HFFc6 (cell line): ENCODE measurements around the gene AXIN1. TPM values are rescaled to one million over a fixed set of nuclear protein-coding genes. Genes with fewer than 3 reads are reported as not detected.

ENCODE experiments used
- DNase-seq: peaks from one replicate; pipeline ENCODE4 v3.0.0-alpha.2; 2018
- H3K27ac Mint-ChIP-seq: 2 replicates; pipeline ENCODE4 v1.8.0; 2020; ENCODE audit warnings: mild to moderate bottlenecking, mixed read lengths
- H3K27me3 Mint-ChIP-seq: 2 replicates; pipeline ENCODE4 v1.8.0; 2021; ENCODE audit warnings: mild to moderate bottlenecking, moderate library complexity, mixed read lengths; ENCODE audit not compliant: insufficient read depth
- H3K36me3 Mint-ChIP-seq: 2 replicates; pipeline ENCODE4 v1.8.0; 2021; ENCODE audit warnings: low read depth, mixed read lengths
- H3K4me1 Mint-ChIP-seq: 2 replicates; pipeline ENCODE4 v1.8.0; 2020; ENCODE audit warnings: low read depth, mixed read lengths
- H3K4me3 Mint-ChIP-seq: 2 replicates; pipeline ENCODE4 v1.8.0; 2020; ENCODE audit warnings: mild to moderate bottlenecking, moderate library complexity, mixed read lengths
- H3K9me3 Mint-ChIP-seq: 2 replicates; pipeline ENCODE4 v1.8.0; 2020; ENCODE audit warnings: mild to moderate bottlenecking, mixed read lengths
- CTCF ChIP-seq: fragments of 200-600 bp; sonication (generic); IDR thresholded peaks from 2 replicates; pipeline ENCODE4 v1.5.0; 2021; ENCODE audit warnings: antibody characterized with exemption, mild to moderate bottlenecking
- total RNA-seq, 6 experiments: library from RNA; stranded (reverse); fragmentation: NEBNext Ultra II Directional; extraction: Animal tissue kit (Norgen Biotek cat#: 25700); gene quantifications; 2 replicates in 1 of 6; 3 replicates in 5 of 6; pipeline ENCODE4 v1.2.3, GENCODE V29; 2021

The AXIN1 gene
- total RNA-seq, 6 experiments from 2014 or later = 13.6 to 16.7 (median 14.7) TPM

DNA sequence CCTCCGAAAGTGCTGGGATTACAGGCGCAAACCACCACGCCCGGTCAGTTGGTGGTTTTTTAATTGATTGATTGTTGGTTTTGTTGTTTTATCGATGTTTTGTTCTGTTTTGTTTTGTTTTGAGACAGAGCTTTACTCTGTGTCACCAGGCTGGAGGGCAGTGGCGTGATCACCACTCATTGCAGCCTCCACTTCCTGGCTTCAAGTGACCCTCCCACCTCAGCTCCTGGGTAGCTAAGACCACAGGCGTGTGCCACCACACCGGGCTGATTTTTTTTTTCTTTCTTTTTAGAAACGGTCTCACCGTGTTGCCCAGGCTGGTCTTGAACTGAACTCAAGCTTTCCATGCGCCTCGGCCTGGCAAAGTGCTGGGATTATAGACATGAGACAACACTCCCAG is 105.5 kb downstream of the AXIN1 start:
- Mint-ChIP-seq H3K27ac (no peak overlapping the region), H3K36me3 (0 out of 2 replicates have a peak, but pooled peaks cover 6% of the 10 kb centered on the region), H3K27me3 (peaks cover 3% of the 10 kb centered on the region), H3K4me3 (no peak overlapping the region), H3K9me3 (no peaks in the 10 kb centered on the region), H3K4me1 (0 out of 2 replicates have a peak, but pooled peaks cover 6% of the 10 kb centered on the region)
- TF ChIP-seq CTCF = no peak
- no peak for DNase-seq

- Mint-ChIP-seq H3K4me3 (no peak overlapping the region), H3K27me3 (no peaks in the 10 kb centered on the region), H3K9me3 (no peaks in the 10 kb centered on the region), H3K4me1 (peaks cover 3% of the 10 kb centered on the region), H3K27ac (no peak overlapping the region), H3K36me3 (0 out of 2 replicates have a peak, but pooled peaks cover under 1% of the 10 kb centered on the region)
- DNase-seq = no peak
- TF ChIP-seq CTCF = no peak
Measured at GRCh38 chr16:245105-245504, 107.4 kb downstream of the AXIN1 start.

GRCh38 chr16:243348-243747 is 109.2 kb downstream of the AXIN1 start:
- DNase-seq = no peak
- H3K9me3 Mint-ChIP-seq = no peaks in the 10 kb centered on the region
- H3K36me3 Mint-ChIP-seq = no peaks in the 10 kb centered on the region
- peaks cover 9% of the 10 kb centered on the region for H3K4me1 Mint-ChIP-seq
- TF ChIP-seq CTCF = no peak
- no peak overlapping the region for H3K27ac Mint-ChIP-seq
- no peak overlapping the region for H3K4me3 Mint-ChIP-seq
- H3K27me3 Mint-ChIP-seq = no peaks in the 10 kb centered on the region

GRCh38 chr16:242281-242680 is 110.2 kb downstream of the AXIN1 start:
- Mint-ChIP-seq H3K27me3 (no peaks in the 10 kb centered on the region), H3K9me3 (no peaks in the 10 kb centered on the region), H3K27ac (no peak overlapping the region), H3K36me3 (no peaks in the 10 kb centered on the region), H3K4me3 (no peak overlapping the region), H3K4me1 (peaks cover 9% of the 10 kb centered on the region)
- DNase-seq = no peak
- TF ChIP-seq CTCF = no peak

- Mint-ChIP-seq H3K36me3 (peaks cover 1% of the 10 kb centered on the region; the same call in 1 of the 2 replicates), H3K9me3 (no peaks in the 10 kb centered on the region; the same call in 1 of the 2 replicates)
- TF ChIP-seq CTCF = no peak
Measured at GRCh38 chr16:240559-240958, 112.0 kb downstream of the AXIN1 start.

GRCh38 chr16:239948-240277 is 112.6 kb downstream of the AXIN1 start:
- Mint-ChIP-seq H3K4me1 (peaks cover 15% of the 10 kb centered on the region), H3K27me3 (peaks cover 2% of the 10 kb centered on the region; the same call in 1 of the 2 replicates), H3K36me3 (peaks cover 3% of the 10 kb centered on the region; the same call in 1 of the 2 replicates), H3K27ac (no peak overlapping the region), H3K4me3 (no peak overlapping the region), H3K9me3 (no peaks in the 10 kb centered on the region; the same call in 1 of the 2 replicates)
- no peak for DNase-seq
- no peak for TF ChIP-seq CTCF

More at GRCh38 chr16:240559-240958, 112.0 kb downstream of the AXIN1 start:
- no peak for DNase-seq
- no peaks in the 10 kb centered on the region for H3K27me3 Mint-ChIP-seq
- no peak overlapping the region for H3K4me3 Mint-ChIP-seq
- no peak overlapping the region for H3K27ac Mint-ChIP-seq
- peaks cover 12% of the 10 kb centered on the region for H3K4me1 Mint-ChIP-seq
